ENCODE data around the gene RFX4. TPM values are rescaled to one million over a fixed set of nuclear protein-coding genes. Genes with fewer than 3 reads are reported as not detected.

RFX4 gene
- not detected for total RNA-seq

DNA sequence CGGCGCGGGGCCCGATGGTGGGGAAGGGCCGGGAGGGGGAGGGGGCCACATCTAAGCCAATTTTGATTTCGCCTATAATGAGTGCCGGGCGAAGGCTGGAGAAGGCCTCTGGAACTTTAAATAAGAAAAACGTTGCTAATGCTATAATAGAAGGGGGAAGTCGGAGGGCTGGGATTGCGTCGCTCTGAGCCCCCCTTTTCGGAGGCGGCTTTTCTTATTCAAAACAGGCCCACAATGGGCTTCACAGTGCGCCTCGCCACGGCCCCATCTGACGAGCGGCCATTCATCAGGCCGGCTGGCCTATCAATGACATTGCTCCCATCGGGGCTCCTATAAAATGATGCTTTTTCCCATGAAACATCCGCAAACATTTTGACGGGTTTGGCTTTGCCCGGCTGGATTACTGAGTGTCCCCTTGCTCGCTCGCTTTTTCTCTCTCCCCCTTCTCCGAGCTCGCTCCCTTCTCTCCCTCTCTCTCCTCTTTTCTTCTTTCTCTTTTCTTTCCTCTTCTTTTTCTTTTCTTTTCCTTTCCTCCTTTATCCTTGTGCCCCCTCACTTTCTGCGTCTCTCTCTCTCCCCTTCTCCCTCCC is at the start of gene RFX4:
Gene RFX4 (plus strand): TSS at position 364 of the 590 bp plus-strand sequence. CDS start 317 bp downstream, outside the sequence.
- ATAC-seq (replicated peaks): no peak
- Mint-ChIP-seq H3K27ac (no peak within 1 kb of the TSS), H3K4me1 (peaks cover 10% of the 10 kb centered on the region), H3K27me3 (peaks cover 58% of the 10 kb centered on the region), H3K36me3 (ENCODE audit: low read depth) (no peaks in the 10 kb centered on the region), H3K4me3 (peak within 1 kb of the TSS; percentile 66), H3K9me3 (no peaks in the 10 kb centered on the region)

DNA sequence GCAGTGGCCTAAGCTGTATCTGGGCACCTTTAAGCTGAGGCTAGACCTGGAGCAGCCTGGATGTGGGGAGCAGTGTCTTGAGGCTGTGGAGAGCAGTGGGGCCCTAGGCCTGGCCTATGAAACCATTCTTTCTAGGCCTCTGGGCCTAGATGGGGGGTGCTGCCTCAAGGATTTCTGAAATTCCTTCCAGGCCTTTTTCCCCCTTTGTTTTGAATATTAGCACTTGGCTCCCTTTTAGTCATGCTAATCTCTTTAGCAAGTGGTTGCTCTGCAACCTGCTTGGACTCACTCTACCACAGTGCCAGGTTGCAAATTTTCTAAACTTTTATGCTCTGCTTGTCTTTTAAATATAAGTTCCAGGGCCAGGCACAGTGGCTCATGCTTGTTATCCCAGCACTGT is 41.6 kb upstream of the RFX4 start:
- peaks cover 1% of the 10 kb centered on the region for H3K27me3 Mint-ChIP-seq
- peaks cover 13% of the 10 kb centered on the region for H3K9me3 Mint-ChIP-seq
- no peak for ATAC-seq (replicated peaks)
- H3K36me3 Mint-ChIP-seq (ENCODE audit: low read depth): no peaks in the 10 kb centered on the region
- H3K4me3 Mint-ChIP-seq: no peak overlapping the region
- H3K27ac Mint-ChIP-seq: no peak overlapping the region
- no peaks in the 10 kb centered on the region for H3K4me1 Mint-ChIP-seq

DNA sequence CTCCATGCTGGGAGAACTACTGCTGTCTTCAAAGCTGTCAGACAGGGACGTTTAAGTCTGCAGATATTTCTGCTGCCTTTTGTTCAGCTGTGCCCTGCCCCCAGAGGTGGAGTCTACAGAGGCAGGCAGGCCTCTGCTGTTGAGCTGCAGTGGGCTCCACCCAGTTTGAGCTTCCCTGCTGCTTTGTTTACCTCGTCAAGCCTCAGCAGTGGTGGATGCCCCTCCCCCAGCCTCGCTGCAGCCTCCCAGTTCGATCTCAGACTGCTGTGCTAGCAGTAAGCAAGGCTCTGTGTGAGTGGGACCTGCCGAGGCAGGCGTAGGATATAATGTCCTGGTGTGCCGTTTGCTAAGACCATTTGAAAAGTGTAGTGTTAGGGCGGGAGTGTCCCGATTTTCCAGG is 31.4 kb upstream of the RFX4 start:
- ATAC-seq (replicated peaks): no peak
- Mint-ChIP-seq H3K27ac (no peak overlapping the region), H3K27me3 (peaks cover 22% of the 10 kb centered on the region), H3K4me3 (no peak overlapping the region), H3K36me3 (ENCODE audit: low read depth) (no peaks in the 10 kb centered on the region), H3K9me3 (peaks cover 11% of the 10 kb centered on the region), H3K4me1 (no peaks in the 10 kb centered on the region)

DNA sequence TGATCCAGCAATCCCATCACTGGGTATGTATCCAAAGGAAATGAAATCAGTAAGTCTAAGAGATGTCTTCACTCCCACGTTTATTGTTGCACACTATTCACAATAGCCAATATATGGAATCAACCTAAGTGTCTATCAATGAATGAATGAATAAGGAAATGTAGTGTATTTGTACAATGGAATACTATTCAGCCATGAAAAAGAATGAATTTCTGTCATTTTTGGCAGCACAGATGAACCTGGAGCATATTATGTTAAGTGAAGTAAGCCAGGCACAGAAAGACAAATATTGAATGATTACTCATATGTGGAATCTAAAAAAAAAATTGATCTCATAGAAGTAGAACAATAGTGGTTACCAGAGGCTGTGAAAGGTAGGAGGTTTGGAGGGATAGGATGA is 30.6 kb upstream of the RFX4 start:
- Mint-ChIP-seq H3K27me3 (peaks cover 22% of the 10 kb centered on the region), H3K27ac (no peak overlapping the region), H3K4me1 (no peaks in the 10 kb centered on the region), H3K9me3 (peaks cover 11% of the 10 kb centered on the region), H3K4me3 (no peak overlapping the region), H3K36me3 (ENCODE audit: low read depth) (no peaks in the 10 kb centered on the region)
- ATAC-seq (replicated peaks): no peak

DNA sequence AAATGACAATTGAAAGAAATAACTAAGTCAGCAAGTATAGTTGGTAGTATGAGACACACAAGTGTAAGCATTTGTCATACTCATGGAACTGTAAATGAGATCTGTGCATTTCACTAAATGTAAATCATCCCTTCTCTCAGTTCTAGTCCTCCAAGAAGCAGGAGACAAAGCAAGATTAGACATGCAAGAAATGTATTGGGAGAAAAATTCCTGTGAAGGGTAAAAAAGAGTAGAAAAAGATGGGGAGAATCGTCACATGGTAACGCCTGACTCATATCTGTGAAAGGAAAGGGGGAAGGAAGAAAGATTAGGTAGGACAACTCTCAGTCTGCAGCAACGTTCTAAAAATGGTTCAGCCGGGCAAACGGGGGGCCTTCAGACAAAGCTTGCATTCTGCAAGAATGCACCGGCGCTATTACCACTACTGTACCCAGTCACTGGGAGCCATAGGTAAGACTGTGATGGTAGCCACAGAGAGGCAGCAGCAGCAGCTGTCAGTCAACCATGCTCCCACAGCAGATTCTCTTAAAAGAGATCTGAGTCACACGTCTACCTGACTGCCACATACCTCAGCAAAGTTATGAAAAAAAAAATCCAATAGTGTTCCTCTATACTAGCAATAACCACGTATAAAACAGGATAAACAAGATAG is 18.0 kb upstream of the RFX4 start:
- Mint-ChIP-seq H3K4me1 (no peaks in the 10 kb centered on the region), H3K4me3 (no peak overlapping the region), H3K9me3 (peaks cover 8% of the 10 kb centered on the region), H3K27ac (no peak overlapping the region), H3K36me3 (ENCODE audit: low read depth) (no peaks in the 10 kb centered on the region), H3K27me3 (peaks cover 54% of the 10 kb centered on the region)
- ATAC-seq (replicated peaks): no peak

DNA sequence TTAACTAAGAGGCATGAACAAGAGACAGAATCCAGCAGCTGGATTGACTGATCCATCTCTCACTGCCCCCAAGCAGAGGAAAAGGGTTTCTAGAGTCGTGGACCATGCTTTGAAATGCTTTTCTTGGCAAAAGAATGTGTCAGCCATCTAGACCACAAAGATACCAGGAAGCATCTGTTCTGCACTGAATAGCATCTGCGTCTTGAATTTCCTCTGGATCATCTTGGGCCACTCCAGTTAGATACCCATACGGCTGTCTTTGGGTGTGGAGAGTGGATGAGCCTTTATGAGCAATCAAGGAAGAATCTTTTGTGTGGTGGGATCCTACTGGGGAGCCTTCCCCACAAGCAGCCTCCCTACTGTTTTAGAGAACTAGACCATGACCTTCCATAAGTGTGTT is 16.0 kb upstream of the RFX4 start:
- Mint-ChIP-seq H3K9me3 (peaks cover 4% of the 10 kb centered on the region), H3K27ac (no peak overlapping the region), H3K4me1 (no peaks in the 10 kb centered on the region), H3K36me3 (ENCODE audit: low read depth) (no peaks in the 10 kb centered on the region), H3K4me3 (no peak overlapping the region), H3K27me3 (peaks cover 48% of the 10 kb centered on the region)
- ATAC-seq (replicated peaks): no peak

DNA sequence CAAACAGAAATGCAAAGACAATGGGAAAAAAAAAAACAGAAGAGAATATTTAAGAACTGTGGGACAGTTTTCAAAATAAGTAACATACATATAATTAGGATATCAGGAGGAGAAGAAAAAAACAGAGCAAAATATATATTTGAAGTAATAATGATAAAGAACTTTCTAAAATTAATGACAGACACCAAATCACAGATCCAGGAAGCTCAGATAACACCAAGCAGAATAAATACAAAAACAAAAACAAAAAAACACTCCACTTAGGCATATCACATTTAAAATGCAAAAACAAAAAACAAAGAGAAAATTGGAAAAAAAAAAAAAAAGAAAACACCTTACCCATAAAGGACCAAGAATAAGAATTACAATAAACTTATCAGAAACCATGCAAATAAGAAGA is 9.6 kb upstream of the RFX4 start:
- no peak overlapping the region for H3K4me3 Mint-ChIP-seq
- peaks cover 4% of the 10 kb centered on the region for H3K9me3 Mint-ChIP-seq
- H3K36me3 Mint-ChIP-seq (ENCODE audit: low read depth): no peaks in the 10 kb centered on the region
- H3K4me1 Mint-ChIP-seq: no peaks in the 10 kb centered on the region
- peaks cover 42% of the 10 kb centered on the region for H3K27me3 Mint-ChIP-seq
- no peak for ATAC-seq (replicated peaks)
- H3K27ac Mint-ChIP-seq: no peak overlapping the region

DNA sequence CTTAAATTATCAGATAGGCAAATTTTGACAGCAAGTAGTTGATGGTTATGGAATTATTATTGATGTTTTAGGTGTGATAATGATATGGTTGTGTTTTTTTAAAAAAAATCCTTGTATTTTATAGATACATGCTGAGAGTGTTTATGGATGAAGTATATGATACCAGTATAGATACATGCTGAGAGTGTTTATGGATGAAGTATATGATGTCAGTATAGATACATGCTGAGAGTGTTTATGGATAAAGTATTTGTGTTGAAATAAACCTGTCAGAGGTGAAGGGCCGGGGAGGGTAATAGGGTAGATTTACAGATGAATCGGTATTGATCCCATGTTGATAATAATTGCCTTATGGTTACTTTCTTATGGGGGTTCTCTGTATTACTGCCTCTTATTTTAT is 6.0 kb upstream of the RFX4 start:
- Mint-ChIP-seq H3K9me3 (no peaks in the 10 kb centered on the region), H3K36me3 (ENCODE audit: low read depth) (no peaks in the 10 kb centered on the region), H3K27ac (no peak overlapping the region), H3K4me3 (no peak overlapping the region), H3K27me3 (peaks cover 56% of the 10 kb centered on the region), H3K4me1 (peaks cover 2% of the 10 kb centered on the region)
- no peak for ATAC-seq (replicated peaks)

DNA sequence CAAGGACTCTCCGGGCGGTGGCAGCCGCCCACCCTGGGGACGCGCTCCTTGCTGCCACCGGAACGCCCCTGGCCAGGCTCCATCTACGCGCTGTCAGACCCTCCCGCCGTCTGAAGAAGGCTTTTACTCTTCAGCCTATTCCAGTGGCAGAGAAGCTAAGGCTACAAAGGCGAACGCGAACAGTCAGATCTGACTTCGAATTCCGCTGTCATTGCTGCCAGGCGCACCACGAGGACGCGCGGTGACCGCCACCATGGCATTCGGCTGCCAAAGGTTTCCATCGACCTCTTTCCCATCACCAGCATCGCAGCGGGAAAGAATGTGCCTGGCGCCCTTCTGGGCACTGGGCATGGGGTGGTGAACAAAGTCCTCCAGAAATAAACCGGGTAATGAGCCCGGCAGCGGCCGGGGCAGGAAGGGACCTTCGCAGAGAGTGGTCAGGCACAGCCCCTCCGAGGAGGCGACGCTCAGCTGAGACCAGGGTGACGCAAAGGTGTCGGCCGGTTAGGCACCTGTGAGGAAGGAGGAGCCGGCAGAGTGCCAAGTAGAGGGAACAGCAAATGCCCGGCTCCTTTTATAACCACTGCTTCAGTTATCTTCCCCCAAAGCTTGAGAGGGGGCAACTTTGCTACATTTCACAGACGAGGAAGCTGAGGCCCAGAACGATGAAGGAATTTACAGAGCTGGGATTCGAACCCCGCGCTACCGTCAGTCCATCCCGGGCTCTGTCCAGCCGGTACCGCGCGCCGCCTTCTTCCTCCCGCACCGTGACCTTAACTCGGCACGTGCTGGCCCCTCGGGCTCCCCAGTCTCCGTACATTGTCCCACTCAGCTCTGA is 1.9 kb upstream of the RFX4 start:
- no peaks in the 10 kb centered on the region for H3K9me3 Mint-ChIP-seq
- H3K4me3 Mint-ChIP-seq: peak overlapping the region; percentile 66

DNA sequence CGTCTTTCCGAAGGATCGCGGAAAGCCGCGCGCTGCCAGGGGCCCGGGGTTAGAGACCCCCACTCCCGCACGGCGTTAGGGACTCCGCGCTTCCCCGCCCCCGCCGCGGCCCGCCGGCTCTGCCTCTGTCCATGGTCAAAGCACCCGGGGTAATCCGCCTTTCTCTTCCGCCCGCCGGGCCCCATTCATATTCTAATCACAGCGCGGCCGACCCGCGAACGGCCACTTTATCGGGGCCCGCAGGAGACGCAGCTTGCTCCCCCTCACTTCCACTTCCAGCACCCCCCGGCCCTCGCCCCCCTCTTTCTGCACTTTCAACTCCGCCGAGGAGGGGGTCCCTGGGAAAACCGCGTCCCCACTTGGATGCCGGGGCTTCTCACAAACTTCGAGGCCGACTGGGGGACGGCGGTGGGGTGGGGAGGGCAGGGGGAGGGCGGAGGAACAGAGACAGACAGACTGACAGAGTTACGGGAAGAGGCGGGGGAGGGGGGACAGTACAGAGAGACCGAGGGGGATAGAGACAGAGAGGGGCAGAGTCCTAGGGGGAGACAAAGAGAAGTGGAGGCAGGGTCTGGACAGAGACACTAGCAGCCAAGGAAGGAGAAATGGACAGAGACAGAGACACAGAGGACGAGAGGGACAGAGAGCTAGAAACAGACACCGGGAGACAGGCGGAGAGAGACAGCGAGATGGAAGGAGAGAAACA is 1.1 kb upstream of the RFX4 start:
- Mint-ChIP-seq H3K36me3 (ENCODE audit: low read depth) (no peaks in the 10 kb centered on the region), H3K27me3 (peaks cover 63% of the 10 kb centered on the region), H3K27ac (no peak overlapping the region), H3K4me3 (peak overlapping the region; percentile 66), H3K4me1 (peaks cover 10% of the 10 kb centered on the region), H3K9me3 (no peaks in the 10 kb centered on the region)
- ATAC-seq (replicated peaks): no peak

More for the DNA sequence above, 1.9 kb upstream of the RFX4 start:
- Mint-ChIP-seq H3K27me3 (peaks cover 68% of the 10 kb centered on the region), H3K27ac (no peak overlapping the region), H3K4me1 (peaks cover 10% of the 10 kb centered on the region), H3K36me3 (ENCODE audit: low read depth) (no peaks in the 10 kb centered on the region)
- no peak for ATAC-seq (replicated peaks)

DNA sequence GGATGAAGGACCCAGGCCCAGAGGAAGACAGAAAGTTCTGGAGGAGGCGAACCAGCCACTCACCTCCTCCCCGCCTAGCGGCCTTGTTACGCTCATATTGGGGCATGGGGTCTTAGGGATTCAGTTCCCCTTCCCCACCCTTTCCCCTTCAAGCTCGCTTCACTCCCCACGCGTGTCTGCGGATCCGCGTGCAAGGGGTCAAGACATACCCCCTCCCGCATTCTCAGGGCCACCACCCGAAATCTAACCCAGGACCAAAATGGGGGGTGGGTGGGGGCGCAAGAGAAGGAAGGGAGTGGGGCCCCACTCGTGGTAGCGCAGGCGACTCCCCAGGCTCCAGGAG is 584 bp upstream of the RFX4 start:
- Mint-ChIP-seq H3K9me3 (no peaks in the 10 kb centered on the region), H3K27ac (no peak overlapping the region), H3K4me1 (peaks cover 10% of the 10 kb centered on the region), H3K4me3 (peak overlapping the region; percentile 66), H3K27me3 (peaks cover 61% of the 10 kb centered on the region), H3K36me3 (ENCODE audit: low read depth) (no peaks in the 10 kb centered on the region)
- no peak for ATAC-seq (replicated peaks)

DNA sequence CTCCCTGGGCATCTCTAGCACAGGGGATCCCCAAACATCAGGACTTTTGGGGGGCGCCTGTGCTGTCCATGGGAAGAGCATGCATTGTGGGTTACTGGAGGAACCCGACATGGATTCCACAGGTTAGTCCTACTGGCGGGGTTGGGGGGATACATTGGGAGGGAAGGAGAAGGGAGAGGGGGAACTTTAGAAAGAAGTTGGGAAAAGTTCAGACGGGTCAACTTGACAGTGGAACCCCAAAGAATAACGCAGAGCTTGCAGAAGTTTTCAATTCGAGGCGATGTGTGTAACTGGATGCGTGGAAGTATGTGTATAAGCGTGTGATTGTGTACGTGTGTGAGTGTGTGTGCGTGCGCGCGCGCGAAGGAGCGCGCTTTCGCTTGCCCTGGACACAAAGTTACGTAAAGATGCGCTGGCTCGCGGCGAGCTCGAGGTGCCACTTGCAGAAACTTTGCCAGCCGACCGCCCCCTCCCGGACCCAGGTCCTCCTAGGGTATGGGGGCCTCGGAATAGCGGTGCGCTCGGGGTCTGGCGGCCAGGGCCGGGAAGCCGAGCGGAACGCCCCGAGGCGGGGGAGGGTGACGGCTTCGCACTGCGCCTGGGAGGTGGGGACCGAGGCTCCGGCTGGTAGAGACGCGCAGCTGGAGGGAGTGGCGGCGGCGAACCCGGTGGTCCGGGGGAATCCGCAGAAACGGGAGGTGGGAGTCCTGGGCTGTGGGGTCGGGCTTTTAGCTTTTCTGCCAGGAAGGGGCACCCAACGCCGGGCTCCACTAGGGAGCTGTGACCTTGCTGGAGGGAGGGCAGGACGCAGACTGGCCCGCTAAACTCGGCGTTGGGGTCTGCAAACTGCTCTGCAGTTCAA is 669 bp downstream of the RFX4 start:
- H3K4me3 Mint-ChIP-seq: peak overlapping the region; percentile 55
- H3K9me3 Mint-ChIP-seq: no peaks in the 10 kb centered on the region
- H3K4me1 Mint-ChIP-seq: peaks cover 10% of the 10 kb centered on the region
- H3K36me3 Mint-ChIP-seq (ENCODE audit: low read depth): no peaks in the 10 kb centered on the region
- no peak overlapping the region for H3K27ac Mint-ChIP-seq
- peak; percentile 39 for ATAC-seq (replicated peaks)
- peaks cover 63% of the 10 kb centered on the region for H3K27me3 Mint-ChIP-seq

DNA sequence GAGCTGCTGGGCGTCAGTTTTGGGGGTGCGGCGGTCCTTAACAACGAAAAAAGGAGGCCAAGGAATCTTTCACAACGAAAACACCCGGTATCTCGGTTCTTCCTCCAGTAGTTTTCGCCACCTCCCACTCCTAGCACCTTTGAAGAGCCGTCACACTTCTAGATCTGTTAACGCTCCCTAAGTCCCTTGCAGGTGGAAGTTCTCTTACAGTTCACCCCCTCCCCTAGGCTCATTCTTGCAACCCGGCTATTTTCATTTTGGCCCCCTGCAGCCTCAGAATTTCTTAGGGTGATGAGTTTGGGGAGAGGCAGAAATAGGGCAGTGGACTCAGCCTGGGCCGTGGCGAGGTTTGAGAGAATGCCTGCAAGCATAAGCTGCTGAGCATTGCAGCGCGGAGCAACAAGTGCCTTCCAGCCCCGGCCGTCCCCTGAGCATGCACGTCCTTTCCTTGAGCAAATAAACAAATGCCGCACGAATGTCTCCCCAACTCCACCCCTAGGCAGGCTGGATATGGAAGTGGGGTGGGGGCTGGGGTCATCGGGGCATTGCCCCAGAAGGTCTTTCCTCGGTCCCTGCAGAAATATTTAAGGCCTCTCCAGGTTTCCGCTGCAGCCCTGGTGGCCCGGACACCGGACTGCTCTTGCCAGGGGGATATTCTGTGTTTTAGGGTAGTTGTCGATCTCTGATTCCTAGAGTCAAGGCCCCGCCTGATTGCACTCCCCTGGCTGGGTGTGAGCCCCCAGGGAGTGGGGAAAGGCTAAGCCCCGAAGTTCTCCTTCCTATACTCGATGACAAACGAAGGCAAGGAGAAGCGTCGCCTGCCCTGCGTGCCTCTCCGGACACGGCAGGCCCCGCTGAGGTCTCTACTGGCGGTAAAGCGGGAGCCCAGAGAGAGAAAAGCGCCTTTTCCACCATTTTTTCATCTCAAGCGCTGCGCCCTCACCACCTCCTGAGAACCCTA is 1.6 kb downstream of the RFX4 start:
- peak overlapping the region; percentile 55 for H3K4me3 Mint-ChIP-seq
- ATAC-seq (replicated peaks): no peak
- peaks cover 10% of the 10 kb centered on the region for H3K4me1 Mint-ChIP-seq
- H3K27ac Mint-ChIP-seq: no peak overlapping the region
- peaks cover 61% of the 10 kb centered on the region for H3K27me3 Mint-ChIP-seq
- no peaks in the 10 kb centered on the region for H3K9me3 Mint-ChIP-seq
- no peaks in the 10 kb centered on the region for H3K36me3 Mint-ChIP-seq (ENCODE audit: low read depth)

Data from activated T-helper 17 cell treated with anti-CD3 and anti-CD28 coated beads, Interleukin-2, amount 50 U/mL, for 72 hours (primary cell).